GM12878 (cell line): Measurements from ENCODE around the gene FXN. TPM values are rescaled to one million over a fixed set of nuclear protein-coding genes. Genes with fewer than 3 reads are reported as not detected.

Source experiments
- ATAC-seq: fragments of 200-7000 bp; cut with Tn5 transposase; 3 replicates; pipeline ENCODE4 v1.9.1; 2020; ENCODE audit warnings: mild to moderate bottlenecking, moderate library complexity
- BruUV-seq: library from RNA; stranded (reverse); fragments of 400-500 nt; replicated peaks from 2 replicates; lab custom pipeline; 2021; lab: Mats Ljungman, UMichigan
- CTCF ChIA-PET: fragments of 300-600 bp; sonication (Branson Sonifier 250); formaldehyde crosslinking; extraction: SDS; loops from one replicate; lab custom pipeline; 2021; ENCODE audit warnings: inconsistent platforms; lab: Yijun Ruan, JAX
- POLR2A ChIA-PET: fragments of 350-600 bp; formaldehyde crosslinking; extraction: SDS; loops from one replicate; lab custom pipeline; 2021; ENCODE audit warnings: inconsistent platforms; lab: Charles Lee
- RAD21 ChIA-PET: fragments of 300-600 bp; sonication (Branson Sonifier 250); formaldehyde crosslinking; loops from one replicate; lab custom pipeline; 2023; ENCODE audit warnings: antibody characterized with exemption; ENCODE audit not compliant: unreplicated experiment; lab: Charles Lee
- SMC1A ChIA-PET: fragments of 300-600 bp; sonication (Branson Sonifier 250); formaldehyde crosslinking; loops from one replicate; lab custom pipeline; 2023; ENCODE audit not compliant: unreplicated experiment, uncharacterized antibody; lab: Charles Lee
- DNase-seq: peaks from one replicate; pipeline ENCODE4 v3.0.0-alpha.2; 2011; ENCODE audit warnings: low read depth, low spot score
- FAIRE-seq: peaks from 3 replicates; lab custom pipeline; 2011; peaks lifted over from hg19 to GRCh38; lab: Jason Lieb, UNC
- H2AFZ ChIP-seq: 2 replicates; pipeline ENCODE4 v1.6.0; 2011; ENCODE audit warnings: low read depth, low read length, control low read depth; ENCODE audit not compliant: control insufficient read depth
- H3K27ac ChIP-seq: 2 replicates; pipeline ENCODE4 v1.5.1; 2011; ENCODE audit warnings: control low read depth; ENCODE audit not compliant: control insufficient read depth, insufficient read depth
- H3K27me3 ChIP-seq, 2 experiments: replicated peaks in 1 of 2; 2 replicates each; pipeline versions ENCODE4 v1.6.0 to v1.6.1; 2011; ENCODE audit warnings: low read length in 1 of 2; ENCODE audit not compliant: control insufficient read depth in 2 of 2, insufficient read depth in 2 of 2
- H3K36me3 ChIP-seq, 2 experiments: 2 replicates each; pipeline ENCODE4 v1.5.1; 2011; ENCODE audit warnings: low read length in 1 of 2; ENCODE audit not compliant: control insufficient read depth in 2 of 2, insufficient read depth in 2 of 2
- H3K4me1 ChIP-seq: 2 replicates; pipeline ENCODE4 v1.6.1; 2011; ENCODE audit warnings: mild to moderate bottlenecking, low read length, moderate library complexity, mixed read lengths; ENCODE audit not compliant: control insufficient read depth, insufficient read depth
- H3K4me2 ChIP-seq: 2 replicates; pipeline ENCODE4 v1.6.0; 2011; ENCODE audit warnings: control low read depth; ENCODE audit not compliant: control insufficient read depth, insufficient read depth
- H3K4me3 ChIP-seq: fragments of 200-600 bp; sonication (generic); 2 replicates; pipeline ENCODE4 v1.5.1; 2016
- H3K79me2 ChIP-seq: 2 replicates; pipeline ENCODE4 v1.6.0; 2011; ENCODE audit warnings: low read length; ENCODE audit not compliant: control insufficient read depth, insufficient read depth
- H3K9ac ChIP-seq: 2 replicates; pipeline ENCODE4 v1.8.0; 2011; ENCODE audit warnings: low read length, control low read depth, mixed read lengths; ENCODE audit not compliant: control insufficient read depth, insufficient read depth
- H3K9me3 ChIP-seq: replicated peaks from 3 replicates; pipeline ENCODE4 v1.5.1; 2011; ENCODE audit warnings: mild to moderate bottlenecking, low read length; ENCODE audit not compliant: control insufficient read depth, insufficient read depth
- H4K20me1 ChIP-seq: 2 replicates; pipeline ENCODE4 v1.6.0; 2011; ENCODE audit not compliant: control insufficient read depth, insufficient read depth
- ASH2L ChIP-seq: fragments of 300-600, 200-600 bp; sonication (generic); IDR thresholded peaks from 2 replicates; pipeline ENCODE4 v1.6.1; 2017; ENCODE audit warnings: low read depth, mild to moderate bottlenecking, borderline replicate concordance
- CHD1 ChIP-seq: IDR thresholded peaks from 2 replicates; pipeline ENCODE4 v1.6.1; 2012; ENCODE audit warnings: low read depth, low read length, improper control_type of control experiment
- EED ChIP-seq: sonication (generic); IDR thresholded peaks from 2 replicates; pipeline ENCODE4 v1.6.1; 2016; ENCODE audit warnings: antibody characterized with exemption, low read depth
- EGR1 ChIP-seq, 2 experiments: IDR thresholded peaks; 1 replicate in 1 of 2; 2 replicates in 1 of 2; pipeline ENCODE4 v1.6.1; 2011 to 2012; ENCODE audit warnings: low read depth in 2 of 2, low read length in 2 of 2, borderline replicate concordance in 1 of 2, mild to moderate bottlenecking in 1 of 2, moderate library complexity in 1 of 2
- HDAC6 ChIP-seq: fragments of 200-600 bp; sonication (generic); IDR thresholded peaks from one replicate; pipeline ENCODE4 v1.8.0; 2017; ENCODE audit warnings: antibody characterized with exemption; ENCODE audit not compliant: unreplicated experiment
- IKZF1 ChIP-seq: fragments of 450-650 bp; conservative IDR thresholded peaks from 2 replicates; pipeline ENCODE4 v1.6.1; 2017; ENCODE audit warnings: antibody characterized with exemption, mild to moderate bottlenecking
- KAT2A ChIP-seq: conservative IDR thresholded peaks from 2 replicates; pipeline ENCODE4 v1.6.1; 2011; ENCODE audit warnings: low read depth, low read length; ENCODE audit not compliant: control insufficient read depth
- KDM1A ChIP-seq: fragments of 200-600 bp; sonication (generic); IDR thresholded peaks from 2 replicates; pipeline ENCODE4 v1.6.1; 2016; ENCODE audit warnings: borderline replicate concordance
- NR2F1 ChIP-seq: fragments of 450-650 bp; conservative IDR thresholded peaks from 2 replicates; pipeline ENCODE4 v1.6.1; 2017; ENCODE audit warnings: mild to moderate bottlenecking
- PBX3 ChIP-seq: IDR thresholded peaks from 2 replicates; pipeline ENCODE4 v1.6.1; 2011; ENCODE audit warnings: mild to moderate bottlenecking, low read depth, low read length, moderate library complexity; ENCODE audit not compliant: insufficient replicate concordance
- PRDM15 ChIP-seq: fragments of 450-650 bp; formaldehyde crosslinking; IDR thresholded peaks from 2 replicates; pipeline ENCODE4 v1.4.0; 2020; ENCODE audit warnings: mild to moderate bottlenecking, moderate library complexity
- STAT1 ChIP-seq: fragments of 450-650 bp; conservative IDR thresholded peaks from 2 replicates; pipeline ENCODE4 v1.6.1; 2014; ENCODE audit warnings: antibody characterized with exemption, mild to moderate bottlenecking
- SUPT20H ChIP-seq: IDR thresholded peaks from 2 replicates; pipeline ENCODE4 v1.6.1; 2011; ENCODE audit warnings: low read depth, mild to moderate bottlenecking, low read length, moderate library complexity, borderline replicate concordance; ENCODE audit not compliant: control insufficient read depth
- WGBS: methylation state at CpG from one replicate; pipeline ENCODE4 v1.1.6; 2016; ENCODE audit warnings: low lambda C conversion rate; ENCODE audit not compliant: insufficient replicate concordance, insufficient coverage; ENCODE audit errors: missing lambda C conversion rate; 5-methylcytosine and 5-hydroxymethylcytosine counted together
- in situ Hi-C: fragments of 300-500 bp; cut with MboI; formaldehyde crosslinking; loops from 9 replicates; pipeline ENCODE4 v1.14.3; 2018; ENCODE audit warnings: mixed read lengths
- intact Hi-C: fragments of 100-400 bp; cut with micrococcal nuclease; formaldehyde crosslinking; loops from one replicate; pipeline ENCODE4 v1.14.2; 2022; ENCODE audit not compliant: unreplicated experiment
- polyA plus RNA-seq, 11 experiments: library from polyadenylated mRNA; depleted of rRNA in 4 of 11; unstranded in 6 of 11; stranded (reverse) in 5 of 11; fragments of >200 nt; fragmentation: Nextera tagmentation in 4 of 11; fragmentation: Illumina TruSeq in 1 of 11; extraction: Ambion mirVana in 4 of 11; extraction: Trizol in 1 of 11; gene quantifications; 1 replicate in 1 of 11; 2 replicates in 10 of 11; pipeline versions ENCODE4 v1.2.1 to v1.2.3, GENCODE V29; 2011 to 2016; ENCODE audit warnings: inconsistent platforms in 2 of 11, missing spikeins in 2 of 11, low read depth in 1 of 11
- total RNA-seq, 4 experiments: library from RNA; depleted of rRNA in 3 of 4; stranded (reverse); fragments of >200 nt in 3 of 4; fragmentation: Illumina TruSeq in 1 of 4; extraction: Trizol in 1 of 4; gene quantifications; 2 replicates each; pipeline versions ENCODE4 v1.2.1 to v1.2.3, GENCODE V29; 2013 to 2021

Gene FXN
- total and polyA plus RNA-seq, 10 of the 15 experiments (the other 5 are each of a cell fraction or from before 2014, with no cell fraction given), result 7.3 to 78.0 (median 23.2) TPM

- no TSS peak for BruUV-seq
- H3K9ac ChIP-seq, result no peak overlapping the region
- intact Hi-C loops (no loop called here), in situ Hi-C loops (no loop called here)
- RAD21 ChIA-PET, result no interaction called here
- H3K4me2 ChIP-seq, result no peak overlapping the region
- H3K9me3 ChIP-seq, result no peaks in the 10 kb centered on the region; the same call in 2 of the 3 replicates
- ATAC-seq, result no peak
- no peak overlapping the region for H3K27ac ChIP-seq
- no peak for DNase-seq
- FAIRE-seq, result no peak
- WGBS, result 34% methylated on average over 7 of the region's 7 CpGs
- no peaks in the 10 kb centered on the region for H3K79me2 ChIP-seq
- no peak overlapping the region for H3K4me3 ChIP-seq
- SMC1A ChIA-PET, result interaction anchor here (0.9 to 1.3 kb wide), 2 partner anchors 39 to 44 kb away, joined by 3 to 5 read pairs; no protein-coding TSS in a partner anchor
- no peak overlapping the region for H2AFZ ChIP-seq
- no peaks in the 10 kb centered on the region for H3K27me3 ChIP-seq
- POLR2A ChIA-PET, result interaction anchor here (0.5 to 0.6 kb wide), 2 partner anchors 10 to 44 kb away, joined by 3 read pairs; no protein-coding TSS in a partner anchor
- CTCF ChIA-PET, result interaction anchor here (0.8 to 1.5 kb wide), 2 partner anchors 44 to 94 kb away, joined by 3 read pairs; no protein-coding TSS in a partner anchor
- no peaks in the 10 kb centered on the region for H3K36me3 ChIP-seq
- no peaks in the 10 kb centered on the region for H4K20me1 ChIP-seq
- H3K4me1 ChIP-seq, result no peaks in the 10 kb centered on the region
- TF ChIP-seq KAT2A, result no peak
- TF ChIP-seq PBX3, result no peak
- TF ChIP-seq EED, result no peak
- TF ChIP-seq ASH2L, result no peak
- TF ChIP-seq IKZF1, result no peak
- no peak for TF ChIP-seq CHD1
- TF ChIP-seq EGR1 (IDR thresholded peaks at IDR 0.05; ENCODE audit: borderline replicate concordance in 1 of 2, low read depth in 2 of 2, low read length in 2 of 2), result no peak
- no peak for TF ChIP-seq SUPT20H
- no peak for TF ChIP-seq PRDM15 (CRISPR knock-in tag)
- no peak for TF ChIP-seq HDAC6
- no peak for TF ChIP-seq STAT1
- TF ChIP-seq NR2F1, result no peak
- no peak for TF ChIP-seq KDM1A
These were observed 113.8 kb downstream of the FXN start for GRCh38 chr9:69149321-69149807.
